AG09319 (cell line): ENCODE results near the gene MYBL2.

Experiments
- DNase-seq: peaks from one replicate; pipeline ENCODE4 v3.0.0-alpha.2; 2010; ENCODE audit warnings: low read depth; ENCODE audit errors: extremely low read depth
- CTCF ChIP-seq: IDR thresholded peaks from 2 replicates; pipeline ENCODE4 v1.5.1; 2011; ENCODE audit warnings: low read depth, mild to moderate bottlenecking, inconsistent platforms, low read length, moderate library complexity

MYBL2 gene

GRCh38 chr20:43723735-43724134 lies 56.8 kb downstream of the MYBL2 start:
- no peak for DNase-seq
- no peak for TF ChIP-seq CTCF

GRCh38 chr20:43724383-43724782 lies 57.5 kb downstream of the MYBL2 start:
- TF ChIP-seq CTCF = no peak
- no peak for DNase-seq

GRCh38 chr20:43725666-43726065 lies 58.8 kb downstream of the MYBL2 start:
- DNase-seq = no peak
- TF ChIP-seq CTCF = no peak

- no peak for DNase-seq
- no peak for TF ChIP-seq CTCF
Observed at GRCh38 chr20:43726333-43726732, 59.4 kb downstream of the MYBL2 start.

GRCh38 chr20:43726811-43727338 lies 60.0 kb downstream of the MYBL2 start, which contains the start of gene GTSF1L:
TSS of gene GTSF1L (minus strand) at chr20:43727002. CDS start at chr20:43726694, 308 bp downstream.
- no peak for DNase-seq
- TF ChIP-seq CTCF = no peak

GRCh38 chr20:43727980-43728590 lies 61.2 kb downstream of the MYBL2 start:
- no peak for DNase-seq
- no peak for TF ChIP-seq CTCF

- TF ChIP-seq CTCF = no peak
- DNase-seq = no peak
Observed at GRCh38 chr20:43728686-43729255, 61.9 kb downstream of the MYBL2 start.
